Breast epithelium (tissue), 3 donors: ENCODE data around the gene GFOD1.
"Not testable (repeated sequence)": the region's sequence is repeated elsewhere in the genome, so short reads cannot be mapped to it uniquely, and the experiment has no call there.

Source experiments
- CTCF ChIP-seq, 3 donors: fragments of 450-650 bp; IDR thresholded peaks; one replicate each; pipeline ENCODE4 v1.5.1; 2016 to 2017; ENCODE audit warnings: antibody characterized with exemption in 3 of 3, mild to moderate bottlenecking in 3 of 3, moderate library complexity in 3 of 3
- POLR2A ChIP-seq: fragments of 450-650 bp; IDR thresholded peaks from one replicate; pipeline ENCODE4 v1.6.1; 2016; ENCODE audit warnings: antibody characterized with exemption, mild to moderate bottlenecking, moderate library complexity
- POLR2AphosphoS5 ChIP-seq, 3 donors: sonication (generic); formaldehyde crosslinking; IDR thresholded peaks; one replicate each; pipeline ENCODE4 v1.6.1; 2017; ENCODE audit warnings: antibody characterized with exemption in 3 of 3

GRCh38 chr6:13434135-13434775 lies 53.1 kb downstream of the GFOD1 start:
- TF ChIP-seq POLR2A; CTCF (IDR thresholded peaks at IDR 0.05); POLR2AphosphoS5 (IDR thresholded peaks at IDR 0.05): not testable (repeated sequence)
